Stimulated activated naive B cell treated with anti-CD40 and anti-IgM and Interleukin-4, amounts not matched to agents 10 μg/mL and 1 μg/mL and 100 μg/mL, for 72 hours (primary cell): ENCODE data around the gene CFAP97D2.

Experiments
- ATAC-seq, 2 donors: fragments of 150-1000 bp; cut with Tn5 transposase; replicated peaks; 2 replicates each; pipeline ENCODE4 v1.10.0; 2021; ENCODE audit warnings: moderate library complexity in 1 of 2
- DNase-seq: peaks from one replicate; pipeline ENCODE4 v3.0.0; 2021
- H3K27ac Mint-ChIP-seq: one replicate; pipeline ENCODE4 v1.8.0; 2022; ENCODE audit warnings: mild to moderate bottlenecking, mixed read lengths
- H3K27me3 Mint-ChIP-seq, 2 donors: one replicate each; pipeline ENCODE4 v1.8.0; 2022; ENCODE audit warnings: mixed read lengths in 2 of 2
- H3K36me3 Mint-ChIP-seq, 2 donors: one replicate each; pipeline ENCODE4 v1.8.0; 2022; ENCODE audit warnings: mixed read lengths in 2 of 2, mild to moderate bottlenecking in 1 of 2
- H3K4me1 Mint-ChIP-seq, 2 donors: one replicate each; pipeline ENCODE4 v1.8.0; 2022; ENCODE audit warnings: mixed read lengths in 2 of 2, mild to moderate bottlenecking in 1 of 2
- H3K4me3 Mint-ChIP-seq, 2 donors: one replicate each; pipeline ENCODE4 v1.8.0; 2022; ENCODE audit warnings: mild to moderate bottlenecking in 2 of 2, mixed read lengths in 2 of 2, moderate library complexity in 1 of 2
- H3K9me3 Mint-ChIP-seq, 2 donors: one replicate each; pipeline ENCODE4 v1.8.0; 2022; ENCODE audit warnings: mixed read lengths in 2 of 2, mild to moderate bottlenecking in 1 of 2

Gene CFAP97D2

DNA sequence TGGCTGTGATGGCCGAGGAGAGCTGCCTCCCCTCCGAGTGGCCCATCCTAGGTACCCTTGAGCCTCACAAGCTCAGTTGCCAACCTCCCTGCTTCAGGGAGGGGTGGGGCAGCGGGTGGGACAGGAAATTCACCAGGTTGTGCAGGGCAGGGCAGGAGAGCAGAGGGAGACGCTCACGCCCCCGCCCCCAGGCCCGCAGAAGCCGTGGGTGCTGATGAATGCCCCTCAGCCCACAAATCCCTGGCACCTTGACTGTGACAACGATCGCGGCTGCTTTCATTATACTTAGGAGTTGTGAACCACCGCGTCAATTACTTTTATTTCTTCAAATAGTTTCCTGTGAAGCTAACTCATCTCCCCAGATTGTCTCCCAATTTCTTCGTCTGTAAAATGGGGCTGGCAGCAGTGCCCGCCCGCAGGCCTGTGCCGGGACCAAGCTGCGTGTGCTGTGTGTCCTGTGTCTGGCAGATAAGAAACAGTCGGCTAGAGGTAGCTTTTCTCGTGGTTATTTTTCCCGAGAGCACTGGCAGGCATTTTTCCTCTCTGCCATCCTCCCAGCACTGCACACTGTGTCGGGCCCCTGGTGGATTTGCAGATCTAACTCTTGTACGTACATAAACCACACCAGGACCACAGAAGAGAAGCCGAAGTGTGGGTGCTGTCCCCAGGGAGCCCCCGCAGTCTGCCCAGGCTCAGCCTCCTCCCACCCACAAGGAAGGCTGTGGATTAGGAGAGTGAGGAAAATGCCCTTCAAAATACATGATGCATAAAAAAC is 38.7 kb upstream of the CFAP97D2 start:
- Mint-ChIP-seq H3K4me1 (peaks cover 9 to 16% of the 10 kb centered on the region in 2 donors), H3K27me3 (no peaks in the 10 kb centered on the region), H3K4me3 (no peak overlapping the region), H3K36me3 (no peaks in the 10 kb centered on the region), H3K9me3 (no peaks in the 10 kb centered on the region), H3K27ac (no peak overlapping the region)
- peak; percentile 65 for ATAC-seq
- DNase-seq: peak; percentile 38

DNA sequence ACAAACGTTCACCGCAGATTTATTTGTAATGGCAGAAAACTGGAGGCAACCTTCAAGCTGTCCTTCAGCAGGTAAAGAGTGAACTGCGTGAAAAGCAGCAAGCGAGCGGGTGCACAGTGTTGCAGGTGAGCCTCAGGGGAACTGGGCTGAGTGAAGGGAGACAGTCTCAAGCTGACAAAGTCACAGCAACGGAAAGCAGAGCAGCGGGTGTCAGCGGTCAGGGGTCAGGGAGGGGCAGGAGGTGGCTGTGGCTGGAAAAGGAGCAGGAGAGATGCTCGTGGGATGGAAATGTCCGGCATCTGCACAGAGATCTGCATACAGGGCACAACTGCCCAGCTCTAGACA is 38.2 kb upstream of the CFAP97D2 start:
- peak; percentile 70 to 72 for ATAC-seq
- Mint-ChIP-seq H3K4me1 (peaks cover 15 to 21% of the 10 kb centered on the region in 2 donors), H3K36me3 (no peaks in the 10 kb centered on the region), H3K27ac (no peak overlapping the region), H3K27me3 (no peaks in the 10 kb centered on the region), H3K9me3 (no peaks in the 10 kb centered on the region), H3K4me3 (no peak overlapping the region)
- DNase-seq: peak; percentile 49

DNA sequence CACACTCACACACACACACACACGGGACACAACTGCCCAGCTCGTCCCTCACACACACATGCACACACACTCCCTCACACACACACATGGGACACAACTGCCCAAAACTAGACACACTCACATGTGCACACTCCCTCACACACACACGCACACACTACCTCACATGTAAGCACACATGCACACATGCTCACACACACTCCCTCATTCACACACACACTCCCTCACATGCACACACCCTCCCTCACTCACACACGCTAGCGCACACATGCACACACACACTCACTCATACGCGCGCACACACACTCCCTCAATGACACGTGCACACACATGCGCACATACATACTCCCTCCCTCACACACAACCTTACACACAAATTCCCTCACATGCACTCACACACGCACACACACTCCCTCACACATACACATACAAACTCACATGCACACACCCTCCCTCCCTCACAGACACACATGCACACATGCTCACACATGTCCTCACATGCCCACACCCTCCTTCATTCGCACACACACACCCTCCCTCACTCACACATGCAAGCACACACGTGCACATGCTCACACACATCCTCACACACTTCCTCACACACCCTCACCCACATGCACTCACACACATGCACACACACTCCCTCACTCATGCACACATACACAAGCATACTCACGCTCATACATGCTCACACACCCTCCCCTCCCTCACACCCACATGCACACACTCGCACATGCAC is 37.6 kb upstream of the CFAP97D2 start:
- Mint-ChIP-seq H3K27me3 (no peaks in the 10 kb centered on the region), H3K4me1 (peaks cover 20 to 26% of the 10 kb centered on the region in 2 donors), H3K4me3 (no peak overlapping the region), H3K27ac (no peak overlapping the region), H3K36me3 (no peaks in the 10 kb centered on the region), H3K9me3 (no peaks in the 10 kb centered on the region)
- ATAC-seq (no peak), DNase-seq (no peak)

DNA sequence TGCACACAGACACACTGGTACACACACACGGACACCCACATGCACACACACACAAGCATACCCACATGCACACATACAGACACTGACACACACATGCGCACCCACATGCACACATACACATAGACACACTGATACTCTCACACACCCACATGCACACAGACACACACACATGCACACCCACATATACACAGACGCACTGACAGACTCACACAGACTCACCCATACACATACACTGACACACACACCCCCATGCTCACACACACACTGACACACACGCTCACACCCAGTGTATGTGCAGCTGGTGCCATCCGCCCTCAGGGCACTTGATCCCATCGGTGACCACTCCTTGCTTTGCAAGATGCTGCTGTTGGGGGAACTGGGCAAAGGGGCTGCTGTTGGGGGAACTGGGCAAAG is 36.9 kb upstream of the CFAP97D2 start:
- H3K27me3 Mint-ChIP-seq: no peaks in the 10 kb centered on the region
- ATAC-seq: no peak
- no peak overlapping the region for H3K4me3 Mint-ChIP-seq
- no peak for DNase-seq
- H3K36me3 Mint-ChIP-seq: no peaks in the 10 kb centered on the region
- no peak overlapping the region for H3K27ac Mint-ChIP-seq
- H3K4me1 Mint-ChIP-seq: peaks cover 27 to 33% of the 10 kb centered on the region in 2 donors
- H3K9me3 Mint-ChIP-seq: no peaks in the 10 kb centered on the region

DNA sequence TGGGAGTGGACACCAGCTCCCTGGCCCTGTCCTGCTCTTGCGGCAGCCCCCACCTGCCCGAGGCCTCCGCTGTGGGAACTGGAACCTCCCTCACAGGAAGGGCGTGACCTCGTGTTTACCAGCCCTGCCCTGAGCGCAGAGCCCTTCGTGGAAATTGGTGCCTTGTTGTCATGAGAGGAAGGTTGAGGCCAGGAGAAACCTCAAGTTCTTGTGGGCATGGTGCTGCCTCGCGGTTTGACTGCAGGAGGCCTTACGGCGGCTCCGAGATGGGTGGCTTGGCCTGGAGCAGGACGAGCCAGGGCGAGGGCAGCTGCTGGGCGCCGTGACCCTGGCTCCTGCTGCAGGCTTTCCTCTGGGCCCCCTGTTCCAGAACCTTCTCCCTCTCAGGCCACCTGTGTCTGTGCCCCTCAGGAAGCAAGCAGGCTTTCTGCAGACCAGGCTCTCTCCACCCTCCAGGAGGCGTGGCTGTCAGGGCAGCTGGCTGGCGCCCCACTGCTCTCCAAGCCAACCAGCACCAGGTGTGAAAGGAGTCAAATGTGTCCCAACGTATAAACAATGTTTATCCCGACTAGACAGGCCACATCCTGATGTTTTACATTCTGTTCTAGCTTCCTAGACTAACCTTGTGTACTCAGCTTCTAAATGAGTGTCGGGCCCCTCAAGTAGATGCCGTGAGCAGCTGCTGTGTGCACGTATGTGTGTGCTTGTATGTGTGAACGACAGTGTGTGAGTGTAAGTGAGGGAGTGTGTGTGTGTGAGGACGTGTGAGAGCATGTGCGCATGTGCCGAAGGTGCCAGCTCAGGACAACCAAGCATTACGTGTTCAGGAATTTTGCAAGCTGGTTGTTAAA is 36.2 kb upstream of the CFAP97D2 start:
- no peak overlapping the region for H3K27ac Mint-ChIP-seq
- H3K27me3 Mint-ChIP-seq: no peaks in the 10 kb centered on the region
- H3K4me1 Mint-ChIP-seq: peaks cover 31 to 34% of the 10 kb centered on the region in 2 donors
- no peaks in the 10 kb centered on the region for H3K36me3 Mint-ChIP-seq
- DNase-seq: no peak
- ATAC-seq: no peak
- H3K4me3 Mint-ChIP-seq: no peak overlapping the region
- H3K9me3 Mint-ChIP-seq: no peaks in the 10 kb centered on the region

DNA sequence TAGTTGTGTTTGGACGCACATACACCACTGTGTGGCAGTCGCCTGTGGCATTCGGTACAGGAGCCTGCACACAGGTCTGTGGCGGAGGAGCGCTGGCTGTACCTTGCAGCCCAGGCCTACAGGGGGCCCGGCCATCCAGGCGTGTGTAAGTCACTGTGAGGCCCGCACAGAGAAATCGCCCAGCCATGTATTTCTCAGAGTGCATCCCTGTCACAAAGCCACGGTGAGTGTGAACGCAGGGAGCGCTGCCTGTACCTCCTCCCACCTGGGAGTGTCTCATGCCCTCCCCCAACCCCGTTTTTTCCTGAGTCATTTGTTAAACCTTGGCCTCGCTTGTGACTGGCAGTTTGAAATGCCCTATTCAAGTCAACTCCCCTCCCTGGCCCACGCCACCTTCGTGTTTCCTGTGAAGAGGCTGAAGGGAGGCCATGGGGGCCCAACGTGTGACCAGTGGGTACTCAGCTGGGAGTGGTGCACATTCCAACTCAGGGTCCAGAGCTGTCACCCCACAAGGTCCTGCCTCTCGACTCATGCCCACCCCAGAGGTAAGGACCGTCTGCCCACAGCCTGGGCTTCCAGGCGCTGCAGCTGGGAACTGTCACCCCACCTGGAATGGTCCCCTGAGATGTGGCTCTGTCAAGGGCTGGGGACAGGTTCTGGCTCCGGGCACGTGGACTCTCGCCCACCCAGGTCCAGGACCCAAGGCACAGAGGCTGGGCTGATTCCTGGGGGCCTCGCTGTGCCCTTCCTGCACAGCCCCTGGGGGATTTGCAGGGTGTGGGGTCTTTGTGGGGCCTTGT is 35.1 kb upstream of the CFAP97D2 start:
- Mint-ChIP-seq H3K27ac (peak overlapping the region; percentile 25), H3K27me3 (no peaks in the 10 kb centered on the region), H3K4me3 (no peak overlapping the region), H3K4me1 (peaks cover 41 to 44% of the 10 kb centered on the region in 2 donors), H3K36me3 (no peaks in the 10 kb centered on the region), H3K9me3 (no peaks in the 10 kb centered on the region)
- DNase-seq (peak; percentile 47), ATAC-seq (peak; percentile 57 to 59)

DNA sequence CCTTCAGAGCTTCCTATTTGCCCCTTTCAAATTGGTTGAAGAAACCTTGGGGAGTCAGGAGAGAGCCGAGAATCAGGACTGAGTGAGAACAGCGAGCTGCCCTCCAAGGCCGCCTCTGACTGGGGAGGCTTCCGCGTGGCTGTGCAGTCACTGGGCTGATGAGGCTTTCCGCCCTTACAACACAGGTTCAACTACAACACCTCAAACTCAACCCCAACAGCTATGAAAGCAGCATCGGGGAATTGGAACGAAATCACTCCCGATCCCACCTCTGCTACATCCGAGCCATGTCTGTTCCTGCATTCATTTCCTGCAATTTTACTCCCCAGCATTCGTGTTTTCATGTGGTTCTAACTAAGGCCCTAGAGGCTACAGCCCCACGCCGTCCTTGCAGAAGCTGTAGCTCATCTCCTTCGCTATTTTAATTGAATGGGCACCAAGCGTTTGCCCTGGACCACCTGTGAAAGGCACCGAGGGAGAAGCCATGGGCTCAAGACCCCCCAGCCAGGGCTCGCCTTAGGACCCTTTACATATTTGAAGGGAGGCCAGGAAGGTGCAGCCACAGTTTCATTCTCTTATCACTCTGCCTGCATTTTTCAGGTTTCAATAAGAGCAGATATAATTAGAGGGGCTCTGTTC is 34.3 kb upstream of the CFAP97D2 start:
- no peaks in the 10 kb centered on the region for H3K36me3 Mint-ChIP-seq
- no peaks in the 10 kb centered on the region for H3K9me3 Mint-ChIP-seq
- peaks cover 41 to 49% of the 10 kb centered on the region in 2 donors for H3K4me1 Mint-ChIP-seq
- ATAC-seq: no peak
- DNase-seq: no peak
- H3K27me3 Mint-ChIP-seq: no peaks in the 10 kb centered on the region
- no peak overlapping the region for H3K27ac Mint-ChIP-seq
- H3K4me3 Mint-ChIP-seq: peak overlapping the region in 1 of 2 donors; percentile 4

DNA sequence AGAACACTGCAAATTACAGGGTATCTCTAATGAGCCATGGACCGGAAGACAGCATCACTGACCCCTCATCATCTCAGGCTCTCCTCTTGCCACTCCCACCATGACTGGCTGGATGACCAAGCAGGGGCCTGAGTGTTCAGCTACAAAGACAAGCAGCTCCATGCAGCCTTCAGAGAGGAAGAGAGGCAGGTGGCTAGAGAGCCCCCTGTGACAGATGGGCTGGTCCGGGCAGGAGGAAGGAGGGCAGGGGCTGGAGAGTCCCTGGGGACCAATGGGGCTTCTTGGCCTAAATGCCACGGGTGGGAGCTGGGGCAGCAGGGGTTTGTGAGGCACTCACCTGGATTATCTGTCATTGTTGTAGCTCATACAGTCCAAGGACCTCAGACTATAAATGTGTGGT is 33.8 kb upstream of the CFAP97D2 start:
- ATAC-seq (no peak), DNase-seq (no peak)
- Mint-ChIP-seq H3K36me3 (no peaks in the 10 kb centered on the region), H3K27me3 (no peaks in the 10 kb centered on the region), H3K4me3 (peak overlapping the region in 1 of 2 donors; percentile 4), H3K27ac (peak overlapping the region; percentile 60), H3K9me3 (no peaks in the 10 kb centered on the region), H3K4me1 (peaks cover 41 to 49% of the 10 kb centered on the region in 2 donors)

DNA sequence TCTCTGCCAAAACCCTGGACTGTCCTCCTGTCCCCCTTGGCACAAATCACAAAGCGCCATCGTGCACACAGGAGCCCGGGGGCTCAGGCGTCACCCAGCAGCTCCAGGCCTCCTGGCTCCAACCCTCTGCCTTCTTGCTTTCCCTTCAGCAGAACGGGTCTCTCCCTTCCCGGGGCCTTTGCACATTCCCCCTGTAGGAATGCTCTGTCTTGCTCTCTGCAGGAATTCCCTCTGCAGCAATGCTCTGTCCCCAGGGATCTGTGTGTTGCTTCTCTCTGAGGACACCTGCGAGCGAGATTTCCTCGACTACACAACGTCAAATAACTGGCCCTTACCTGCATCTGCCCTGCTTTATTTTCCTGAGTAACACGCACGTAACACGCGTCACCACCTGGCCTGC is 33.3 kb upstream of the CFAP97D2 start:
- H3K9me3 Mint-ChIP-seq: no peaks in the 10 kb centered on the region
- ATAC-seq: no peak
- H3K36me3 Mint-ChIP-seq: no peaks in the 10 kb centered on the region
- DNase-seq: no peak
- H3K4me3 Mint-ChIP-seq: no peak overlapping the region
- H3K27ac Mint-ChIP-seq: no peak overlapping the region
- H3K27me3 Mint-ChIP-seq: no peaks in the 10 kb centered on the region
- H3K4me1 Mint-ChIP-seq: peaks cover 41 to 49% of the 10 kb centered on the region in 2 donors

DNA sequence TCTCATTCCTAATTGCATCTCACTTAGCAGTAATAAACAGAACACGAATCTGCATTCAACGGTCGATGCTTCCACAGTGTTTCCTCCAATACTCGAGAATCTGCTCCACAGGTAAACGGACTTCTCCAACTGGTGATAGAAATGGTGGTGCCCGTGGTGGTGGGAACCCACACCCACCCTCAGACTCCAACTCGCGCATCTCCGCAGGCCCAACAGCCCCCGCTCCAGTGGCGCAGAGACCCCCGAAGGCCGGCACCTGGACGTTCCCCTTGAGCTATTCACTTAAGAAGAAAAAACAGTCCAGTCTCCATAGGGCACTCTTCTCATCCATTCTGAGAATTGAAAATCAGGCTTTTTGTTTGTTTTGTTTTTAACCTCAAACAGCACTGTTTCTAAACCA is 32.9 kb upstream of the CFAP97D2 start:
- Mint-ChIP-seq H3K9me3 (no peaks in the 10 kb centered on the region), H3K4me1 (peaks cover 41 to 50% of the 10 kb centered on the region in 2 donors), H3K27me3 (no peaks in the 10 kb centered on the region), H3K4me3 (peak overlapping the region; percentile 14 to 54), H3K36me3 (no peaks in the 10 kb centered on the region), H3K27ac (peak overlapping the region; percentile 59)
- DNase-seq: no peak
- ATAC-seq: no peak

DNA sequence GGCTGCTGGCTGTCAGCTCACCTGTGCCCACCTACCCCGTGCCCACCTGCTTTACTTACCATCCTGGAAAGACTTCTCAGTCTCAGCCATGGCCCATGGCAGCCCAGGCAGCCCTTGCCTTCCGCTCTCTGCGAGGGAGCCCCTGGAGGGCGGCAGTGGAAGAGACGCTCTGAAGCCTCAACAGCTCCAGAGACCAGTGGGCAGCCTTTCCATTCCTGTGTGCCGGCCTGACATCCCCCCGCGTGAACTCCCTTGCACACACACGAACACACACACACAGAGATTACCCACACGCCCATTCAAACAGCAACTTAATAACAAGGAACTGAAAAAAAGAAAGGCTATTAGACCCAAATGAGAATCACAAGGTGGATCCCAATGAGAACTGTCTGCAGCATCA is 32.4 kb upstream of the CFAP97D2 start:
- peak; percentile 40 to 47 for ATAC-seq
- Mint-ChIP-seq H3K4me3 (peak overlapping the region; percentile 21 to 54), H3K36me3 (no peaks in the 10 kb centered on the region)

DNA sequence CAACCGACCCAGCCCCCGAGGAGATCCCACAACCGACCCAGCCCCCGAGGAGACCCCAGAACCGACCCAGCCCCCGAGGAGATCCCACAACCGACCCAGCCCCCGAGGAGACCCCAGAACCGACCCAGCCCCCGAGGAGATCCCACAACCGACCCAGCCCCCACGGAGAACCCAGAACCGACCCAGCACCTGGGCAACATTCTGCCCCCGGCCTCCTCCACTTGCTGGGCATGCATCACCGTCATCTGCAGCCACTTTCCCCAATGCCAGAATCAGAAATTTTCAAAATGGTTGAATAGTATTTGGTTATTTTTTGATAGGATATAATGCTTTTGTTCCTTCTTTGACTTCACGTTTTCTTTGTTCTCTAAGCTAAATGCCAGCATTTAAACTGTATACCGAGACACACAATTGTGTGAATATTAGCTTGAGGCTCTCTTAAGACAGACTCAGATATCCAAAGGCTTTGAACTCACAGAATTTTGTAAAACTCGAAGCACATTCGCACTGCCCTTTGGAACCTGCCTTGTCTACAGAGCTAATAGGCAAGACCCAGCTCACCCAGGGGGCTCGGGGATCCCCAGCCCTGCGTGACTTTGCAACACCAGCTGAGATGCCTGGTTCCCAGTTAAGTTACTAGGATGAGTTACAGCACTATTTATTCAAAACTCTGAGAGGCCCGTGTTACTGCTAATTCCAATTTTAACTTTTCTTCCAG is 31.1 kb upstream of the CFAP97D2 start:
- peak; percentile 54 to 58 for ATAC-seq
- Mint-ChIP-seq H3K4me3 (peak overlapping the region; percentile 49 to 57), H3K27me3 (no peaks in the 10 kb centered on the region)

More for the DNA sequence above, 32.4 kb upstream of the CFAP97D2 start:
- no peaks in the 10 kb centered on the region for H3K27me3 Mint-ChIP-seq
- H3K4me1 Mint-ChIP-seq: peaks cover 41 to 51% of the 10 kb centered on the region in 2 donors
- peak; percentile 58 for DNase-seq
- H3K9me3 Mint-ChIP-seq: no peaks in the 10 kb centered on the region
- peak overlapping the region; percentile 59 for H3K27ac Mint-ChIP-seq

DNA sequence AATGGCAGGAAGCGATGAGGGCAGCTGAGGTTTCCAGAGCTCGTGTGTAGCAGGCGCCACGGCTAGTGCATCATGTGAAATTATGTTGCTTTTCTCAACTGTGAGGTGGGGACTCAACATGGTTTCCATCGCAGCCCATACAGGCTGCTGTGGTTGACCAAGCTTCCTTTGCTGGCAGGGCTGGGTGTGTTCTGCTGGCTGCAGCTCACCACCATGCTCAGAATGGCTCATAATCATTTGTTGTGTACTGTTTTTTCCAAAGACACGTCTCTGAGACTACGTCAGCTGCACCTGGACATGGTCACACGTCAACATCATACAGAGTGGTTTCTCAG is 30.6 kb upstream of the CFAP97D2 start:
- DNase-seq: peak; percentile 80
- peaks cover 0 to 2% of the 10 kb centered on the region in 2 donors for H3K27me3 Mint-ChIP-seq
- peaks cover 41 to 53% of the 10 kb centered on the region in 2 donors for H3K4me1 Mint-ChIP-seq
- H3K9me3 Mint-ChIP-seq: peaks cover under 1 to 2% of the 10 kb centered on the region in 2 donors
- ATAC-seq: peak; percentile 83 to 85
- H3K27ac Mint-ChIP-seq: peak overlapping the region; percentile 97
- H3K36me3 Mint-ChIP-seq: no peaks in the 10 kb centered on the region
- H3K4me3 Mint-ChIP-seq: peak overlapping the region; percentile 11 to 49

More for the DNA sequence above, 31.1 kb upstream of the CFAP97D2 start:
- H3K9me3 Mint-ChIP-seq: no peaks in the 10 kb centered on the region
- H3K27ac Mint-ChIP-seq: peak overlapping the region; percentile 97
- DNase-seq: peak; percentile 66
- H3K36me3 Mint-ChIP-seq: no peaks in the 10 kb centered on the region
- peaks cover 41 to 51% of the 10 kb centered on the region in 2 donors for H3K4me1 Mint-ChIP-seq
